Mammary epithelial cell (primary cell): ENCODE data around the gene ZNF692.

Experiments used
- EZH2 ChIP-seq: IDR thresholded peaks from 2 replicates; pipeline ENCODE4 v1.6.1; 2012; ENCODE audit warnings: low read length, inconsistent platforms, borderline replicate concordance
- TF ChIP-seq, protein P1 (sequence below), 2 donors: IDR thresholded peaks in 1 of 2; conservative IDR thresholded peaks in 1 of 2; 2 replicates each; pipeline ENCODE4 v1.5.1; 2011 to 2012; ENCODE audit warnings: inconsistent platforms in 2 of 2, low read length in 2 of 2, mild to moderate bottlenecking in 2 of 2, control low read depth in 1 of 2, low read depth in 1 of 2; ENCODE audit not compliant: insufficient read depth in 1 of 2; ENCODE audit errors: extremely low read depth in 1 of 2

- TF ChIP-seq, protein P1, sequence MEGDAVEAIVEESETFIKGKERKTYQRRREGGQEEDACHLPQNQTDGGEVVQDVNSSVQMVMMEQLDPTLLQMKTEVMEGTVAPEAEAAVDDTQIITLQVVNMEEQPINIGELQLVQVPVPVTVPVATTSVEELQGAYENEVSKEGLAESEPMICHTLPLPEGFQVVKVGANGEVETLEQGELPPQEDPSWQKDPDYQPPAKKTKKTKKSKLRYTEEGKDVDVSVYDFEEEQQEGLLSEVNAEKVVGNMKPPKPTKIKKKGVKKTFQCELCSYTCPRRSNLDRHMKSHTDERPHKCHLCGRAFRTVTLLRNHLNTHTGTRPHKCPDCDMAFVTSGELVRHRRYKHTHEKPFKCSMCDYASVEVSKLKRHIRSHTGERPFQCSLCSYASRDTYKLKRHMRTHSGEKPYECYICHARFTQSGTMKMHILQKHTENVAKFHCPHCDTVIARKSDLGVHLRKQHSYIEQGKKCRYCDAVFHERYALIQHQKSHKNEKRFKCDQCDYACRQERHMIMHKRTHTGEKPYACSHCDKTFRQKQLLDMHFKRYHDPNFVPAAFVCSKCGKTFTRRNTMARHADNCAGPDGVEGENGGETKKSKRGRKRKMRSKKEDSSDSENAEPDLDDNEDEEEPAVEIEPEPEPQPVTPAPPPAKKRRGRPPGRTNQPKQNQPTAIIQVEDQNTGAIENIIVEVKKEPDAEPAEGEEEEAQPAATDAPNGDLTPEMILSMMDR (conservative IDR thresholded peaks at IDR 0.05 in 1 of 2, IDR thresholded peaks at IDR 0.05 in 1 of 2; ENCODE audit: extremely low read depth in 1 of 2, insufficient read depth in 1 of 2, low read depth in 1 of 2, low read length in 2 of 2) = no peak
- no peak for TF ChIP-seq EZH2
Measured at GRCh38 chr1:248813546-248813945, 45.3 kb downstream of the ZNF692 start.
